NT2/D1 (cell line): ENCODE measurements around the gene TMEM132D.
"Not testable (repeated sequence)": the region's sequence is repeated elsewhere in the genome, so short reads cannot be mapped to it uniquely, and the experiment has no call there.

Experiments used
- SUZ12 ChIP-seq: IDR thresholded peaks from 2 replicates; pipeline ENCODE4 v1.6.1; 2011; ENCODE audit not compliant: insufficient read length, insufficient read depth; ENCODE audit errors: extremely low read depth
- YY1 ChIP-seq: IDR thresholded peaks from 2 replicates; pipeline ENCODE4 v1.6.1; 2011; ENCODE audit not compliant: insufficient read length, insufficient read depth
- ZNF274 ChIP-seq: IDR thresholded peaks from 2 replicates; pipeline ENCODE4 v1.6.1; 2011; ENCODE audit warnings: mild to moderate bottlenecking, low read depth, low read length

DNA sequence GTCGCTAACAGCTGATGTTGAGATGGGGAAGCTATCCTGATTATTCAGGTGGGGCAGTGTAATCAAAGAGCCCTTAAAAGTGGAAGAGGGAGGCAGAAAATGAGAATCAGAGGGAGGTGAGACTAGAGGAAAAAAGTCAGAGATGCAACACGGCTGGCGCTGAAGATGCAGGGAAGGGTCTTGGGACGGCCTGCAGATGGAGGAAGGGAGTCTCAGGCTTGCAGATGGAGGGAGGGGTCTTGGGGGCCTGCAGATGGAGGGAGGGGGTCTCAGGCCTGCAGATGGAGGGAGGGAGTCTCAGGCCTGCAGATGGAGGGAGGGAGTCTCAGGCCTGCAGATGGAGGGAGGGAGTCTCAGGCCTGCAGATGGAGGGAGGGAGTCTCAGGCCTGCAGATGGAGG is 713.9 kb downstream of the TMEM132D start:
- not testable (repeated sequence) for TF ChIP-seq SUZ12, YY1, ZNF274
